Activated CD8-positive, alpha-beta memory T cell treated with anti-CD3 and anti-CD28 coated beads for 36 hours (primary cell): Measurements from ENCODE around the gene COL8A1. TPM values are rescaled to one million over a fixed set of nuclear protein-coding genes. Genes with fewer than 3 reads are reported as not detected.

Experiments
- total RNA-seq, 2 experiments: library from RNA; stranded (reverse); gene quantifications; one replicate each; pipeline ENCODE4 v1.2.3, GENCODE V29; 2021

The COL8A1 gene
- total RNA-seq, 2 experiments from 2014 or later = 0.06 TPM; not detected in 1

Other genes starting within 250 kb of the COL8A1 start
- gene CMSS1, start 179.3 kb downstream of the COL8A1 start, total RNA-seq = 100 to 1,000 TPM; 141 to 143 TPM